GM12878 (cell line): ENCODE data around the gene ESRP2. TPM values are rescaled to one million over a fixed set of nuclear protein-coding genes. Genes with fewer than 3 reads are reported as not detected.

Experiments used
- ATAC-seq: fragments of 200-7000 bp; cut with Tn5 transposase; 3 replicates; pipeline ENCODE4 v1.9.1; 2020; ENCODE audit warnings: mild to moderate bottlenecking, moderate library complexity
- BruUV-seq: library from RNA; stranded (reverse); fragments of 400-500 nt; replicated peaks from 2 replicates; lab custom pipeline; 2021; lab: Mats Ljungman, UMichigan
- CTCF ChIA-PET: fragments of 300-600 bp; sonication (Branson Sonifier 250); formaldehyde crosslinking; extraction: SDS; loops from one replicate; lab custom pipeline; 2021; ENCODE audit warnings: inconsistent platforms; lab: Yijun Ruan, JAX
- POLR2A ChIA-PET: fragments of 350-600 bp; formaldehyde crosslinking; extraction: SDS; loops from one replicate; lab custom pipeline; 2021; ENCODE audit warnings: inconsistent platforms; lab: Charles Lee
- RAD21 ChIA-PET: fragments of 300-600 bp; sonication (Branson Sonifier 250); formaldehyde crosslinking; loops from one replicate; lab custom pipeline; 2023; ENCODE audit warnings: antibody characterized with exemption; ENCODE audit not compliant: unreplicated experiment; lab: Charles Lee
- SMC1A ChIA-PET: fragments of 300-600 bp; sonication (Branson Sonifier 250); formaldehyde crosslinking; loops from one replicate; lab custom pipeline; 2023; ENCODE audit not compliant: unreplicated experiment, uncharacterized antibody; lab: Charles Lee
- DNase-seq: peaks from one replicate; pipeline ENCODE4 v3.0.0-alpha.2; 2011; ENCODE audit warnings: low read depth, low spot score
- FAIRE-seq: peaks from 3 replicates; lab custom pipeline; 2011; peaks lifted over from hg19 to GRCh38; lab: Jason Lieb, UNC
- H2AFZ ChIP-seq: 2 replicates; pipeline ENCODE4 v1.6.0; 2011; ENCODE audit warnings: low read depth, low read length, control low read depth; ENCODE audit not compliant: control insufficient read depth
- H3K27ac ChIP-seq: 2 replicates; pipeline ENCODE4 v1.5.1; 2011; ENCODE audit warnings: control low read depth; ENCODE audit not compliant: control insufficient read depth, insufficient read depth
- H3K27me3 ChIP-seq, 2 experiments: replicated peaks in 1 of 2; 2 replicates each; pipeline versions ENCODE4 v1.6.0 to v1.6.1; 2011; ENCODE audit warnings: low read length in 1 of 2; ENCODE audit not compliant: control insufficient read depth in 2 of 2, insufficient read depth in 2 of 2
- H3K36me3 ChIP-seq, 2 experiments: 2 replicates each; pipeline ENCODE4 v1.5.1; 2011; ENCODE audit warnings: low read length in 1 of 2; ENCODE audit not compliant: control insufficient read depth in 2 of 2, insufficient read depth in 2 of 2
- H3K4me1 ChIP-seq: 2 replicates; pipeline ENCODE4 v1.6.1; 2011; ENCODE audit warnings: mild to moderate bottlenecking, low read length, moderate library complexity, mixed read lengths; ENCODE audit not compliant: control insufficient read depth, insufficient read depth
- H3K4me2 ChIP-seq: 2 replicates; pipeline ENCODE4 v1.6.0; 2011; ENCODE audit warnings: control low read depth; ENCODE audit not compliant: control insufficient read depth, insufficient read depth
- H3K4me3 ChIP-seq: fragments of 200-600 bp; sonication (generic); 2 replicates; pipeline ENCODE4 v1.5.1; 2016
- H3K79me2 ChIP-seq: 2 replicates; pipeline ENCODE4 v1.6.0; 2011; ENCODE audit warnings: low read length; ENCODE audit not compliant: control insufficient read depth, insufficient read depth
- H3K9ac ChIP-seq: 2 replicates; pipeline ENCODE4 v1.8.0; 2011; ENCODE audit warnings: low read length, control low read depth, mixed read lengths; ENCODE audit not compliant: control insufficient read depth, insufficient read depth
- H3K9me3 ChIP-seq: replicated peaks from 3 replicates; pipeline ENCODE4 v1.5.1; 2011; ENCODE audit warnings: mild to moderate bottlenecking, low read length; ENCODE audit not compliant: control insufficient read depth, insufficient read depth
- H4K20me1 ChIP-seq: 2 replicates; pipeline ENCODE4 v1.6.0; 2011; ENCODE audit not compliant: control insufficient read depth, insufficient read depth
- ATF7 ChIP-seq: fragments of 450-650 bp; IDR thresholded peaks from 2 replicates; pipeline ENCODE4 v1.6.1; 2016; ENCODE audit warnings: low read depth, mild to moderate bottlenecking
- BCL11A ChIP-seq: IDR thresholded peaks from 2 replicates; pipeline ENCODE4 v1.6.1; 2011; ENCODE audit warnings: low read depth, low read length
- CHD4 ChIP-seq: fragments of 200-600 bp; sonication (generic); IDR thresholded peaks from 2 replicates; pipeline ENCODE4 v1.6.1; 2016; ENCODE audit warnings: mild to moderate bottlenecking
- CTCF ChIP-seq, 3 experiments: IDR thresholded peaks in 2 of 3; conservative IDR thresholded peaks in 1 of 3; 2 replicates each; pipeline ENCODE4 v1.5.1; 2011; ENCODE audit warnings: low read depth in 3 of 3, low read length in 3 of 3, mild to moderate bottlenecking in 3 of 3, control low read depth in 2 of 3, moderate library complexity in 2 of 3, inconsistent platforms in 1 of 3, mixed read lengths in 1 of 3; ENCODE audit not compliant: control insufficient read depth in 2 of 3, insufficient read depth in 1 of 3; ENCODE audit errors: extremely low read depth in 1 of 3
- EP300 ChIP-seq, 2 experiments: fragments of 150-350 bp in 1 of 2; IDR thresholded peaks; 2 replicates each; pipeline ENCODE4 v1.6.1; 2011 to 2012; ENCODE audit warnings: low read depth in 2 of 2, low read length in 2 of 2, borderline replicate concordance in 1 of 2, improper control_type of control experiment in 1 of 2, inconsistent platforms in 1 of 2; ENCODE audit not compliant: control insufficient read depth in 1 of 2
- EZH2 ChIP-seq: IDR thresholded peaks from 2 replicates; pipeline ENCODE4 v1.6.1; 2012; ENCODE audit warnings: low read depth, mild to moderate bottlenecking, control low read depth, inconsistent platforms, low read length, borderline replicate concordance; ENCODE audit not compliant: control insufficient read depth
- HCFC1 ChIP-seq: fragments of 150-350 bp; IDR thresholded peaks from 2 replicates; pipeline ENCODE4 v1.6.1; 2014; ENCODE audit warnings: low read length
- HDAC2 ChIP-seq: fragments of 200-600 bp; sonication (generic); IDR thresholded peaks from 2 replicates; pipeline ENCODE4 v1.6.1; 2017
- HDGF ChIP-seq: fragments of 450-650 bp; IDR thresholded peaks from 2 replicates; pipeline ENCODE4 v1.6.1; 2016; ENCODE audit warnings: antibody characterized with exemption
- MEF2B ChIP-seq: fragments of 450-650 bp; IDR thresholded peaks from 2 replicates; pipeline ENCODE4 v1.6.1; 2018; ENCODE audit warnings: mild to moderate bottlenecking, moderate library complexity; ENCODE audit not compliant: partially characterized antibody, poor library complexity, severe bottlenecking
- POU2F2 ChIP-seq: IDR thresholded peaks from 3 replicates; pipeline ENCODE4 v1.6.1; 2011; ENCODE audit warnings: low read depth, mild to moderate bottlenecking, low read length, borderline replicate concordance
- SMC3 ChIP-seq: IDR thresholded peaks from 2 replicates; pipeline ENCODE4 v1.6.1; 2011; ENCODE audit warnings: low read length, improper control_type of control experiment, borderline replicate concordance
- TAF1 ChIP-seq: IDR thresholded peaks from 2 replicates; pipeline ENCODE4 v1.6.1; 2011; ENCODE audit warnings: mild to moderate bottlenecking, low read depth, low read length, borderline replicate concordance
- TARDBP ChIP-seq: IDR thresholded peaks from 2 replicates; pipeline ENCODE4 v1.6.1; 2016; ENCODE audit warnings: borderline replicate concordance
- ZBTB40 ChIP-seq: fragments of 450-650 bp; IDR thresholded peaks from 2 replicates; pipeline ENCODE4 v1.6.1; 2016; ENCODE audit warnings: mild to moderate bottlenecking, moderate library complexity, borderline replicate concordance
- WGBS: methylation state at CpG from one replicate; pipeline ENCODE4 v1.1.6; 2016; ENCODE audit warnings: low lambda C conversion rate; ENCODE audit not compliant: insufficient replicate concordance, insufficient coverage; ENCODE audit errors: missing lambda C conversion rate; 5-methylcytosine and 5-hydroxymethylcytosine counted together
- in situ Hi-C: fragments of 300-500 bp; cut with MboI; formaldehyde crosslinking; loops from 9 replicates; pipeline ENCODE4 v1.14.3; 2018; ENCODE audit warnings: mixed read lengths
- intact Hi-C: fragments of 100-400 bp; cut with micrococcal nuclease; formaldehyde crosslinking; loops from one replicate; pipeline ENCODE4 v1.14.2; 2022; ENCODE audit not compliant: unreplicated experiment
- polyA plus RNA-seq, 11 experiments: library from polyadenylated mRNA; depleted of rRNA in 4 of 11; unstranded in 6 of 11; stranded (reverse) in 5 of 11; fragments of >200 nt; fragmentation: Nextera tagmentation in 4 of 11; fragmentation: Illumina TruSeq in 1 of 11; extraction: Ambion mirVana in 4 of 11; extraction: Trizol in 1 of 11; gene quantifications; 1 replicate in 1 of 11; 2 replicates in 10 of 11; pipeline versions ENCODE4 v1.2.1 to v1.2.3, GENCODE V29; 2011 to 2016; ENCODE audit warnings: inconsistent platforms in 2 of 11, missing spikeins in 2 of 11, low read depth in 1 of 11
- total RNA-seq, 4 experiments: library from RNA; depleted of rRNA in 3 of 4; stranded (reverse); fragments of >200 nt in 3 of 4; fragmentation: Illumina TruSeq in 1 of 4; extraction: Trizol in 1 of 4; gene quantifications; 2 replicates each; pipeline versions ENCODE4 v1.2.1 to v1.2.3, GENCODE V29; 2013 to 2021

The ESRP2 gene
- total and polyA plus RNA-seq, 10 of the 15 experiments (the other 5 are each of a cell fraction or from before 2014, with no cell fraction given), result 0.04 to 0.64 (median 0.08) TPM; not detected in 3

GRCh38 chr16:68194251-68194650, 41.7 kb downstream of the ESRP2 start (continued):
- TF ChIP-seq CTCF (IDR thresholded peaks at IDR 0.05 in 2 of 3, conservative IDR thresholded peaks at IDR 0.05 in 1 of 3; ENCODE audit: control insufficient read depth in 2 of 3, extremely low read depth in 1 of 3, insufficient read depth in 1 of 3, low read depth in 3 of 3, low read length in 3 of 3) (no peak), HDGF (no peak), TARDBP (no peak), ZBTB40 (no peak)

- FAIRE-seq, result no peak
- POLR2A ChIA-PET, result interaction anchor here (0.5 kb wide), 1 partner anchor 53 kb away, joined by 7 read pairs; no protein-coding TSS in a partner anchor
- Histone ChIP-seq H3K79me2 (no peaks in the 10 kb centered on the region), H3K36me3 (peaks cover 2 to 17% of the 10 kb centered on the region in 2 experiments; a peak in 3 of 4 replicates), H3K4me2 (no peak overlapping the region), H3K9me3 (no peaks in the 10 kb centered on the region), H4K20me1 (no peaks in the 10 kb centered on the region), H2AFZ (no peak overlapping the region), H3K4me3 (no peak overlapping the region), H3K27me3 (no peaks in the 10 kb centered on the region), H3K4me1 (no peaks in the 10 kb centered on the region), H3K9ac (no peak overlapping the region), H3K27ac (no peak overlapping the region)
- BruUV-seq, result TSS peak; percentile 49
- WGBS, result 97% methylated on average over 2 of the region's 2 CpGs
- no peak for ATAC-seq
- no peak for DNase-seq
- SMC1A ChIA-PET, result interaction anchor here (0.7 kb wide), 1 partner anchor 330 kb away, joined by 3 read pairs; no protein-coding TSS in a partner anchor
- CTCF ChIA-PET, result no interaction called here
- intact Hi-C loops, result no loop called here
- RAD21 ChIA-PET, result no interaction called here
- in situ Hi-C loops, result no loop called here
- no peak for TF ChIP-seq POU2F2
- no peak for TF ChIP-seq TAF1
- no peak for TF ChIP-seq HCFC1
- TF ChIP-seq ATF7, result no peak
- no peak for TF ChIP-seq EP300 (IDR thresholded peaks at IDR 0.05; ENCODE audit: borderline replicate concordance in 1 of 2, control insufficient read depth in 1 of 2, low read depth in 2 of 2, low read length in 2 of 2)
- TF ChIP-seq HDAC2, result no peak
- TF ChIP-seq EZH2, result no peak
- TF ChIP-seq BCL11A, result no peak
- TF ChIP-seq SMC3, result no peak
- no peak for TF ChIP-seq MEF2B
- TF ChIP-seq CHD4, result no peak
Observed at GRCh38 chr16:68190736-68191510, 45.0 kb downstream of the ESRP2 start.
